Left ventricle myocardium inferior (tissue), 1 donor: ENCODE results near the gene ZC3H8. TPM values are rescaled to one million over a fixed set of nuclear protein-coding genes. Genes with fewer than 3 reads are reported as not detected.

Source experiments
- DNase-seq: peaks from one replicate; pipeline ENCODE4 v3.0.0-alpha.2; 2020
- H3K27ac ChIP-seq: fragments of 200-600 bp; replicated peaks from 2 replicates; pipeline ENCODE4 v1.8.0; 2021
- H3K27me3 ChIP-seq: fragments of 200-600 bp; 2 replicates; pipeline ENCODE4 v1.8.0; 2021; ENCODE audit warnings: low read depth
- H3K36me3 ChIP-seq: fragments of 200-600 bp; 2 replicates; pipeline ENCODE4 v1.8.0; 2021
- H3K4me1 ChIP-seq: fragments of 200-600 bp; 2 replicates; pipeline ENCODE4 v1.8.0; 2021
- H3K4me3 ChIP-seq: fragments of 200-600 bp; 2 replicates; pipeline ENCODE4 v1.8.0; 2021; ENCODE audit warnings: mild to moderate bottlenecking, moderate library complexity
- H3K9me3 ChIP-seq: fragments of 200-600 bp; replicated peaks from 2 replicates; pipeline ENCODE4 v1.8.0; 2021
- CTCF ChIP-seq: fragments of 200-600 bp; IDR thresholded peaks from 2 replicates; pipeline ENCODE4 v1.8.0; 2021; ENCODE audit warnings: antibody characterized with exemption, mild to moderate bottlenecking, borderline replicate concordance
- intact Hi-C: fragments of 100-400 bp; cut with micrococcal nuclease; formaldehyde crosslinking; loops from one replicate; pipeline ENCODE4 v1.11.0; 2022
- total RNA-seq: library from RNA; stranded (reverse); fragmentation: NEBNext Ultra II Directional; extraction: Animal tissue kit (Norgen Biotek cat#: 25700); gene quantifications from one replicate; pipeline ENCODE4 v1.2.1, GENCODE V29; 2021
- donor health status: DM: no; HTN: yes; CAD: no; lungs with severe emphysema.

ZC3H8 gene
- total RNA-seq, 1 donor from 2014 or later = 15.2 TPM

DNA sequence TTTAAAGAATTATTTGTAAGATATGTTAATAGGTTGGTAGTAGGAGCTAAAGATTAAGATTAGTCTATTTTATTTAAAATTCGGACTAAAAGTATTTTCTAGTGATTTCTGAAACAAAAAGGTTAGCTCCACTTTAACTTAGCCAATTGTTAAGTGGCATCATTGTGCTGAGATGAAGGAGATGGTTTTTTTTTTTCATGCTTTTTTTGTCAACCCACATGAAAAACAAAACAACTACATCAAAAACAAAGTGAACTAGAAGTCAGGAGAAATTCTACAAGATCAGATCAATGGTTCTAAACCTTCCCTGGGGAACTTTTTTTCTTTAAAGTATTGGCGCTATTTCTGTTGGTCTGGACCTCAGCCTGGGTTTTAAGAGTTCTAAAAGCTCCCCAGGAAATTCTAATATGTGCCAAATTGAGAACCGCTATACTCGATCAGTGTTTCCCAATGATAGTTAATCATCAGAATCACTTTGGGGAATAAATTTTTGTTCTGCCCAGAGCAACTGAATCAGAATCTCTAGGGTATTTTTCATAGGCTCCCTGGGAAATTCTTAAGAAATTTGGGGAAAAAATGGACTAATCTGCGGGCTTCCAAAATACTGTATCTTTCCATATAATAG lies 22.9 kb upstream of the ZC3H8 start:
- Histone ChIP-seq H3K9me3 (no peaks in the 10 kb centered on the region), H3K27ac (peak overlapping the region; percentile 99), H3K36me3 (no peaks in the 10 kb centered on the region), H3K4me1 (peaks cover 47% of the 10 kb centered on the region), H3K4me3 (no peak overlapping the region), H3K27me3 (no peaks in the 10 kb centered on the region)
- DNase-seq = no peak
- intact Hi-C loops = no loop called here
- TF ChIP-seq CTCF = no peak

GRCh38 chr2:112276954-112277353 lies 22.1 kb upstream of the ZC3H8 start:
- intact Hi-C loops = no loop called here

GRCh38 chr2:112275887-112276773 lies 21.3 kb upstream of the ZC3H8 start:
- Histone ChIP-seq H3K4me3 (peak overlapping the region; percentile 80), H3K4me1 (peaks cover 42% of the 10 kb centered on the region), H3K27me3 (no peaks in the 10 kb centered on the region), H3K36me3 (no peaks in the 10 kb centered on the region), H3K9me3 (no peaks in the 10 kb centered on the region), H3K27ac (peak overlapping the region; percentile 99)
- TF ChIP-seq CTCF = no peak
- intact Hi-C loops = no loop called here
- DNase-seq = peak; percentile 92

More at GRCh38 chr2:112276954-112277353, 22.1 kb upstream of the ZC3H8 start:
- no peak for DNase-seq
- no peak for TF ChIP-seq CTCF
- Histone ChIP-seq H3K27me3 (no peaks in the 10 kb centered on the region), H3K27ac (peak overlapping the region; percentile 99), H3K36me3 (no peaks in the 10 kb centered on the region), H3K4me1 (peaks cover 42% of the 10 kb centered on the region), H3K9me3 (no peaks in the 10 kb centered on the region), H3K4me3 (peak overlapping the region; percentile 80)

GRCh38 chr2:112275311-112275886 lies 20.6 kb upstream of the ZC3H8 start, which contains the start of gene ZC3H6:
Gene ZC3H6 (plus strand): TSS chr2:112275597. CDS start chr2:112275995, 398 bp downstream.
- peak within 1 kb of the TSS; percentile 99 for H3K27ac ChIP-seq
- DNase-seq = peak; percentile 100
- H3K4me3 ChIP-seq = peak within 1 kb of the TSS; percentile 80
- peaks cover 42% of the 10 kb centered on the region for H3K4me1 ChIP-seq
- H3K36me3 ChIP-seq = no peaks in the 10 kb centered on the region
- H3K9me3 ChIP-seq = no peaks in the 10 kb centered on the region
- intact Hi-C loops = no loop called here
- H3K27me3 ChIP-seq = no peaks in the 10 kb centered on the region
- TF ChIP-seq CTCF = peak; percentile 35

GRCh38 chr2:112273349-112273748 lies 18.5 kb upstream of the ZC3H8 start:
- no peak for TF ChIP-seq CTCF
- intact Hi-C loops = no loop called here

More at GRCh38 chr2:112273349-112273748, 18.5 kb upstream of the ZC3H8 start:
- no peak overlapping the region for H3K4me3 ChIP-seq
- no peaks in the 10 kb centered on the region for H3K27me3 ChIP-seq
- no peaks in the 10 kb centered on the region for H3K36me3 ChIP-seq
- no peak overlapping the region for H3K27ac ChIP-seq
- no peaks in the 10 kb centered on the region for H3K9me3 ChIP-seq
- DNase-seq = no peak
- peaks cover 33% of the 10 kb centered on the region for H3K4me1 ChIP-seq
